GM21737 (cell line): ENCODE measurements around the gene REST.
A peak's percentile ranks its signal among the peaks of the same experiment; 100 is the strongest.
"Not testable (repeated sequence)": the region's sequence is repeated elsewhere in the genome, so short reads cannot be mapped to it uniquely, and the experiment has no call there.

Source experiments
- ATAC-seq: cut with Tn5 transposase; IDR thresholded peaks from one replicate; pipeline ENCODE4 v1.9.1; 2021; ENCODE audit warnings: mild to moderate bottlenecking, moderate library complexity; ENCODE audit not compliant: unreplicated experiment

Gene REST

DNA sequence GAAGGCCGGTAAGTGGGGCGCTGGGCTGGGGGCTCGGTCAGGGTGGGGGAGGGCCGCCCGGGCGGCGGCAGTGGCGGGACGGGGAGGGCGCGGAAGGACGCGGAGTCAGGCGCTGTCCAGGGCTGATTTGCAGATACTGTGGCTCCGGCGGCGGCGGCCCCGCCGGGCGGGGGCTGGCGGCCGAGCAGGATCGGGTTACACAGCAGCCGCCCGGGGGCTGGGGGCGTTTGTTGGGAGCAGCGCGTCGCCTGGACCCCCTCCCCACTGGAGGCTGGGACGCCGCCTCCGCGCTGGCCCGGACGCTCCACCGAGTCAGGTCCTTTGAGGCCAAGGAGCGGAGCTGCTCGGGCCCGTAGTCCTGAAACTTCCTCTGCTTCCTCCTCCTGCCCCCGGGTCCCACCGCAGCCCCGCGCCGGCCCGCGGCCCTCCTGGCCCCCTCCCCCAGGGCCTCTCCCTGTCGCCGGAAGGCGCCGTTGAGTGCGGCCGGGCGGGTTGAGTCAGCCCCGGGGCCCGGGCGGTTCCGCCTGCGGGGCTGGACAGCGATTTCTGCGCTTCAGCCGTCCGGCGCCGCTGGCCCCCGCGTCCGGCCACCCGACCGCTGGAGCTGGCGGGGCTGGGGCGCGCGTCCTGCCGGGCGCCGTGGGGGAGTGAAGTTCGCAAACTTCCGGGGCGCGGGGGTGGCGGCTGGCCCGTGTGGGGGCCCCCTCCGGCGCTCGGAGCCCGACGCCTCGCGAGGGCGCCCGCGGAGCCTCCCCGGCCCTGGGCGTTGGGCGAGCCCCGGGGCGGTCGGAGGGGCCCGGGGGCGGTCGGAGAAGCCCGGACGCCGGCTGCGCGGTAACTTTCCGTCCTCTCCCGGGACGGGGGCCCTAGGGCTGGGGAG, 746 bp downstream of the REST start:
- ATAC-seq, result peak; percentile 53

DNA sequence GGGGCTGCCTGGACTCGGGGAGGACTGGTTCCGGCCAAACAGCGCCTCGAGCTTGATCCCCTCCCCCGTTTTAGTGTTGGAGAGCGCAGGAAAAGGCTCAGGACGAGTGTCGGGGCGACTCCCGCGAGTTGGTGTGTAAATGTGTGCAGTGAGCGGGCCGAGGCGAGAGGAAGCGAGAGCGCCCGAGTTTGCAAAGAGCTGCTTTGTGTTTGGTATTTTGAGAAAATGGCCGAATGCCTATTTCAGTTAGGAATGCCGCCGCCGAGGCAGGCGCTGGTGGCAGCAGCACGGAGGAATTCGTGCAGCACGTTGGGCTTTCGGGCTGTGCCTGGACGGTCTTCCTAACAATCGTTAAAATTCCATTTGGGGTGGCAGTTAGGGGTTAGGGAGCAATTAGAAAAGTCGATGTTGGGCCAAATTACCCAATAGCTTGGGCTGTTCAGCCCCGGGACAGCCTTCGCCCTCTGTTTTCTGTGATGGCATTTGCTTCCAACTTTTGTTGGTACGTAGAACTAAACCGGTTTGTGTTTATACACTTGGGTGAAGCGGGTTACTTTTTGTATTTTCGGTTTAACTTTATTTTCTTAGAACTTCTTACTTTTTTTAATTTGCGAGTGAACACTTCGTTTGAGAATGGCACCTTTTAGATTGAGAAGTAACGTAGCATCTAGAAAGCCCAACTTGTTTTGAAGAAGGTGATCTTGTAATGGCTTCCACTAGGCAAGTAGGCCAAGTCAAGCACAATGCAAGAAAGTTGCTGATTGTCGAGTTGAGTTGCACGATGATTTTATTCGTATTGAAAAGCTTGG, 1.6 kb downstream of the REST start:
- ATAC-seq, result peak; percentile 21

DNA sequence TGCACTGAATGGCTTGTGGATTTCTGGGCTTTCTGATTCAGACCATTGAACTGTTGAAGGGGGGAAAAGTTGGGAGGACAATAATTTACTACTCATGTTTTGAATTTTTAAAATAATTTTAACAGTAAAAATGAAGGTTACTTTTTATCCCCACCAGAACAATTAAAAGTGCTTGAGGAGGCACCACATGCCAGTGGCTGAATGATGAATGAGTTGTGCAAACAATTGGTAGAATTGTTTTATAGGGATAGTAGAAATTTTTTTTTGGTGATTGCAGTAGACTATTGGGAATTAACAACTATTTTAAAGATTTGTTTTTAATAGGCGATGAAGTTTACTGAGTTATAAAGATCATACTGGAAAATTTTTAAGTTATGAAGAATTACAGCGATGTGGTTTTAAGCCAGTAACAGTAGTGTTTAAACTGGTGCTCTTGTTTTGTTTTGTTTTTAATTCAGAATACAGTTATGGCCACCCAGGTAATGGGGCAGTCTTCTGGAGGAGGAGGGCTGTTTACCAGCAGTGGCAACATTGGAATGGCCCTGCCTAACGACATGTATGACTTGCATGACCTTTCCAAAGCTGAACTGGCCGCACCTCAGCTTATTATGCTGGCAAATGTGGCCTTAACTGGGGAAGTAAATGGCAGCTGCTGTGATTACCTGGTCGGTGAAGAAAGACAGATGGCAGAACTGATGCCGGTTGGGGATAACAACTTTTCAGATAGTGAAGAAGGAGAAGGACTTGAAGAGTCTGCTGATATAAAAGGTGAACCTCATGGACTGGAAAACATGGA, 2.7 kb downstream of the REST start:
- no peak for ATAC-seq

DNA sequence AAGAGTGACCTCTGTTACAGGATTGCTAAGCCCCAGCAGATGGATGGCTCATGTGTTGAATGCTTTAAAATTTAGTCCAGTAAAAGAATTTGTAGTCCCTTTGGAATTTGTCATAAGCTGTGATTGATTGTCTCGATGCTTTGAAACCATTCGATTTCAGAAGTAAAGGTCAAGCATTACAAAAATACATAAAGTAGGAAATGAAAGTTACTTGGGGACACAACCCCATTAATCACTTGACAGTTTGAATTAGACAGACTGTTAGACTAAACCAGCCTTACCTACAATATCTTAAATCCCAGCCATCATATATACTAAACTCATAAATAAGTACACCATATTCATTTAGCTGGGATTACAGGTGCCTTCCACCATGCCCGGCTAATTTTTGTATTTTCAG, 6.6 kb downstream of the REST start:
- no peak for ATAC-seq

DNA sequence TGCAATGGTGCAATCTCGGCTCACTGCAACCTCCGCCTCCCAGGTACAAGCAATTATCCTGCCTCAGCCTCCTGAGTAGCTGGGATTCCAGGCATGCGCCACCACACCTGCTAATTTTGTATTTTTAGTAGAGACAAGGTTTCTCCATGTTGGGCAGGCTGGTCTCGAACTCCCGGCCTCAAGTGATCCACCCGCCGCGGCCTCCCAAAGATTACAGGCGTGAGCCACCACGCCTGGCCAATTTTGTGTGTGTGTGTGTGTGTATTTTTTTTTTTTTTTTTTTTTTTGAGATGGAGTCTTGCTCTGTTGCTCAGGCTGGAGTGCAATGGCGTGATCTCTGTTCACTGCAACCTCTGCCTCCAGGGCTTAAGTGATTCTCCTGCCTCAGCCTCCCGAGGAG, 7.3 kb downstream of the REST start:
- ATAC-seq, result not testable (repeated sequence)

DNA sequence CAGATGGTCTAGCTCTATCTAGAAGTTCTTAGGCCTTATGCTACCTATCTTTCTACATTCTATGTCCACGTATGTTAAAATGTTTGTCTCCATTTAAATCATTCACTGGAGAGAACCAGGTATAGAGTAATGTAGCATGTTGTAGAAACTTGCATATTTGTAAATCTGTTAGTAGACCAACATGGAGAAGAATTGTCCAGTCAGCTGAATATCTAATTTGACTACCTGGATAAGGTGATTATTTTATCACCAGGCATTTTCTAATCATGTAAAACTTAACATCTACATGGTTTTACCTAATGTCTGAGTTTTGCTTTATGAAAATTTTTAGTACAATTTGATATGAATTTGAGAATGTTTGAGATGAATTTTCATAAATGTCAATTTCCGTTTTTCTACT, 19.5 kb downstream of the REST start:
- no peak for ATAC-seq

DNA sequence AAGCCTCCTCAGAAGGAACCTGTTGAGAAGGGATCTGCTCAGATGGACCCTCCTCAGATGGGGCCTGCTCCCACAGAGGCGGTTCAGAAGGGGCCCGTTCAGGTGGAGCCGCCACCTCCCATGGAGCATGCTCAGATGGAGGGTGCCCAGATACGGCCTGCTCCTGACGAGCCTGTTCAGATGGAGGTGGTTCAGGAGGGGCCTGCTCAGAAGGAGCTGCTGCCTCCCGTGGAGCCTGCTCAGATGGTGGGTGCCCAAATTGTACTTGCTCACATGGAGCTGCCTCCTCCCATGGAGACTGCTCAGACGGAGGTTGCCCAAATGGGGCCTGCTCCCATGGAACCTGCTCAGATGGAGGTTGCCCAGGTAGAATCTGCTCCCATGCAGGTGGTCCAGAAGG, 22.9 kb downstream of the REST start:
- ATAC-seq, result no peak

DNA sequence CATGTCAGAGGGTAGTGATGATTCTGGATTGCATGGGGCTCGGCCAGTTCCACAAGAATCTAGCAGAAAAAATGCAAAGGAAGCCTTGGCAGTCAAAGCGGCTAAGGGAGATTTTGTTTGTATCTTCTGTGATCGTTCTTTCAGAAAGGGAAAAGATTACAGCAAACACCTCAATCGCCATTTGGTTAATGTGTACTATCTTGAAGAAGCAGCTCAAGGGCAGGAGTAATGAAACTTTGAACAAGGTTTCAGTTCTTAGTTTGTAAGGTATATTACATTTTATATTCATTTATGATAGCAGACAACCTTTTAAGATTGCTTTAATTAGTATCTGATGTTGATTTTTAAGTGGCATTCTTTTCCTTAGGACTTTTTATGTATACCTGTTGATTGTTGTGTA, 24.2 kb downstream of the REST start:
- ATAC-seq, result no peak

DNA sequence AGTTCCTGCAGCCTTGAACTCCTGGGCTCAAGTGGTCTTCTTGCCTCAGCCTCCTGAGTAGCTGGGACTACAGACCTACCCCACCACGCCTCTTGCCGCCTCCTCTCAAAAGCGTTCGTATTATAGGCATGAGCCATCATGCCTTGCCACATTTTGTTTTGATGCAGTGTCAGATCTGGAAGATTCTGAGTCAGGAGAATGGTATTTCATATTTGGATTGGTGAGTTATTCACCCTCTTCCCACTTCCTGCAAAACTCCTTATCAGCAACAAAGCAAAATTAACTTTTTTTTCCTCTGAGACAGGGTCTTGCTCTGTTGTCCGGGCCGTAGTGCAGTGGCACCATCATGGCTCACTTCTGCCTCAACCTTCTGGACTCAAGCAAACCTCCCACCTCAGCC, 29.6 kb downstream of the REST start:
- no peak for ATAC-seq

DNA sequence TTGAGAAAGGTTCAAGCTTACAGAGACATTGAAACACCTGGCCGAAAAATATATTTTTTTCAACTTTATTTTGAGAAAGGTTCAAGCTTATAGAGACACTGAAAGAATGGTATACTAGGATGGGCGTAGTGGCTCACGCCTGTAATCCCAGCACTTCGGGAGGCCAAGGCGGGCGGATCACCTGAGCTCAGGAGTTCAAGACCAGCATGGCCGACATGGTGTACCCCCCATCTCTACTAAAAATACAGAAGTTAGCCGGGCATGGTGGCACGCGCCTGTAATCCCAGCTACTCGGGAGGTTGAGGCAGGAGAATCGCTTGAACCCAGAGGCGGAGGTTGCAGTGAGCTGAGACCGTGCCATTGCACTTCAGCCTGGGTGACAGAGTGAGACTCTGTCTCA, 32.1 kb downstream of the REST start:
- not testable (repeated sequence) for ATAC-seq

DNA sequence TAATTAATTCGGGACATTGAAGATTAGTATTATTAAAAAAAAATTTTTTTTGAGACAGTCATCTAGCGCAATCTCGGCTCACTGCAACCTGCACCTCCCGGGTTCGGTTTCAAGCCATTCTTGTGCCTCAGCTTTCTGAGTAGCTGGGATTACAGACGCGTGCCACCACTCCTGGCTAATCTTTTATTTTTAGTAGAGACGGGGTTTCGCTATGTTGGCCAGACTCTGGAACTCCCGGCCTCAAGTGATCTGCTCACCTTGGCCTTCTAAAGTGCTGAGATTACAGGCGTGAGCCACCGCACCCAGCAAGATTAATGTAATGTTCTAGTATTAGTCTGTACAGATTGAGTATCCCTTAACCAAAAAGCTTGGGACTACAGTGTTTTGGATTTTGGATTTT, 32.7 kb downstream of the REST start:
- no peak for ATAC-seq

DNA sequence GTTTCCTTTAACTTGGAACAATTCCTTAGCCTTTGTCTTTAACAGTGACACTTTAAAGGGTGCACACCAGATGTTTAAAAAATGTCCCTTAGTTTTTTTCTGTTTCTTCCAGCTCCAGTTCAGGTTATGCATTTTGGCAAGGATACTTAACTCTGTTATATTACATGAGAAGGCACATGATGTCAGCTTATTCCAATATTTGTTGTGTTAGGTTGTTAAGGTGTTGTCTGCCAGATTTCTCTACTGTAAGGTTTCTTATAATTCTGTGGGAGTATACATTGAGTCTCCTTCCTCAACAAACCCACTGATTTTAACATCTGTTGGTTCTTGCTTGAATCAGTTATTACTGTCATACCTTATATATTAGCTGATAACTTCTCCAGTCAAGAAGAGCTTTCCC, 33.3 kb downstream of the REST start:
- no peak for ATAC-seq

DNA sequence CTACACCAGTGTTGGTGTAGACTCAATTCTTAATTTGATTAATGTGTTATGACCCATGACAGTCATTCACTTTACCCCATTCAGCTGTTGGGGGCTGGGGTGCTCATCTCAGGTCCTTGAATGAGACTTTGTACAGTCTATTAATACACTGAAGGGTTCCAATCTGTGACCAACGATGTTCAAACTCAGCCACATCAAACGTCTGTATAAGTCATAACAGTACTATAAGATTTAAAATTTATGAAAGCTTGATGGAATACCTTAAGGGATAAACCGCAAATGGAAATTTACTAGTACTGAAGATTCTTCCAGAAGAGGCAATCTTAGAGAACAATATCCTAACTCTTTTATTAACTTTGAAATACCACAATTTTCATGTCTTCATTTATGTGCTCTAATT, 33.7 kb downstream of the REST start:
- ATAC-seq, result no peak

DNA sequence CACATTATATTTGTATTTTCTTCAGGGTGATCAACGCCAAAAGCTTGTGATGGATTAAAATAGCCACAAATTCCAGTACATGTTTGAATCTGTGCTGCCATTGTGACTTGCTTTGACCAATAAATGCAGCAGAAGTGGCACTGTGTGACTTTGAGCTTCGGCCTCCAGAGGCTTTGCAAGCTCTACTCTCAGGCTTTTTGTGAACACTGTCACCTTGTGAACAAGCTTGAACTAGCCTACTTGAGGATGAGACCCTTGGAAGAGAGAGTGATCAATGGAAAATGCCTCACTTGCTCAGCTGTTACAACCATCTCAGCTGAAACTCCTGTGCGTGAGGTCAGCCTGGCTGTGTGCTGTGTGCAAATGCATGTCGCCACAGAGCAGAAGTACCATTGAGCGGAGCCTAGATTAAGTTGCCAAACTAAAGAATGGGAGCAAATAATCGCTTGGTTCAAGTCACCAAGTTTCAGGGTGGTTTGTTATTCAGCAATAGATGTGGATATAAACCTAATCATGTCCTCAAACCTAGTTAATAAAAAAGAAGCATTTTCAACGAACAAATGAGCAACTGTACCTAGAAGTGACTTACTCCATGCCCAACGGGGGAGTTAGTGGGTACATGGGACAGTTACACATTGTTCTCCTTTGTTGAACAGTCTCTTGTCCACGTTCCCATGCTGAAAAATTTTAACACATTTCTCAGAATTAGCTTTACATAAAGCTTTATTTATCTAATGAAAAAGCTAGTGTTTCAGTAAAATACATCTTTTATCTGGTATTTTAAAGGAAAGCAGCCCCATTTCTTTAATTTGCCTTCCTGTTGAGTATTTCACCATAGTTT, 46.2 kb downstream of the REST start:
- ATAC-seq, result no peak

DNA sequence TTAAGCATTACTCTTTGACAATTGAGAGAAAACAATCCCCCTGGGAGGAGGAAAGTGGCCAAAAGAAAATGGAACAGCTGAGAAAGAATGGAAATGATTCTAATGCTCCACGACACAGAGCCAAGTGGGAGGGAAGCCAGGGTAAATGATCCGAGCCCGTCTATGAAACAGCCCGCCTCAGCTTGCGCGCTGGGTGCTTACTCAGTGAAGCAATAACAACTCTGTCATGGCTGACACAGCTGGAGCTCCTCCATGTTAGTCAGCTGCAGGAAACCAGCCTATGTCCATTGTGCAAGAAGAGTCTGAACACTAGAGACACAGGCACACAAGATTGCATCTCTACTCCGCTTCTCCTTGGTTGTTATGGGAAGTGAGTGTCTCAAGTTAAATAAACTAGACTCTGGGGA, 50.4 kb downstream of the REST start:
- ATAC-seq, result no peak

DNA sequence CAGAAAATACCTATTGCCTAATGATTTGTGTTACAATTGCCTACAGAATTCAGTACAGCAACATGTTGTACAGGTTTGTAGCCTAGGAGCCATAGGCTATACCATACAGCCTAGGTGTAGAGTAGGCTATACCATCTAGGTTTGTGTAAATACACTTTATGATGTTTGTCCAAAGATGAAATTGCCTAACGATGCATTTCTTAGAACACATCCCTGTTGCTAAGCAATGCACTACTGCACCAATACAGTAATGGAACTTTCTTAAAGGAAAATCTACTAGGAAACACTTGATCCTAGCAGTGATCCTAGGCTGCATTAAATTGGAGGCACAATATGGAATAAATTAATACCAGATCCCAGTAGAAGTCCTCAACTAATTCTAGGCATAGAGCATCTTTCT, 51.4 kb downstream of the REST start:
- no peak for ATAC-seq

DNA sequence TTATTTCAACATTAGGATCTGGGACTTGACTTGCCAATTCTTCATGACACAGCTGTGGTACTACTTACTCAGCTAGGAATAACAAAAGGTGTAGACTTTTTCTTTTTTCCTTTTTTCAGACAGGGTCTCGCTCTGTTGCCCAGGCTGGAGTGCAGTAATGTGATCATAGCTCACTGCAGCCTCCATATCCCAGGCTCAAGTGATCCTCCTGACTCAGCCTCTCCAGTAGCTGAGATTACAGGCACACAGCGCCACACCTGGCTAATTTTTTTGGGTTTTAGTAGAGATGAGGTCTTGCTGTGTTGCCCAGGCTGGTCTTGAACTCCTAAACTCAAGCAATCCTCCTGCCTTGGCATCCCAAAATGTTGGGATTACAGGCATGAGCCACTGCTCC, 53.4 kb downstream of the REST start:
- ATAC-seq, result no peak

DNA sequence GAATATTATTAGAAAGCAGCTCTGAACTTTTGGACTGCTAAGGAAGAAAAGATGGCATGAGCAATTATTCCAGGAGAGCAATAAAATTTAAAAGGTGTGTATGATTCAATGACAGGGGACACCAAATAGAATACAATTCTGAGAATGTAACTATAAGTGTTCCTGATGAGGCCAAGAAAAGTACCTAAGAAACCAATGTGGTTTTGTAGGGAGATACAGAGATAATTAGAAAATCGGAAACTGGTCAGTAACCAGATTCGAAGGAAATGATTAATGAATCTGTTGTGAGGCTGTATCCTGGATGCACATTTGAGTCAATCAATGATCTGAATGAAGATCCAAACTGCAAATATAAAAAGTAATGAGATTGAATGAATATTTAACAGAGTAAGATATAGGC, 63.7 kb downstream of the REST start:
- no peak for ATAC-seq

DNA sequence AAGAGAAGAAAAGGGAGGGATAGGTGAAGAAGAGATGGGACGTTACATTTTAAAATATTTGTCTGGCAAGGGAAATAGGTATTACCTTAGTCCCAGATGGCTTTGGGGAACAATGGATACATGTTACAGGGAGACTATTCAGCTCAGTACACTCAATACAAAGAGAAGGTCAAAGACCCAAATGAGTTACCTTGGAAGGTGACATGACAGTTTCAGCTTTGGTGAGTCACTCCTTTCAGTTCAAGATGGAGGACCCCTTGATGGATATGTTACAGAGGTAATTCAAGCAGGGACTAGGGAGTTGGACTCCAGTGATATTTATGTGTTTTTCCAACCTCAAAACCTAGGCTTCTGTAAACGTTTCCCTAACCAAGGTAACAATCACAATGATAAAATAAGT, 64.7 kb downstream of the REST start:
- no peak for ATAC-seq

DNA sequence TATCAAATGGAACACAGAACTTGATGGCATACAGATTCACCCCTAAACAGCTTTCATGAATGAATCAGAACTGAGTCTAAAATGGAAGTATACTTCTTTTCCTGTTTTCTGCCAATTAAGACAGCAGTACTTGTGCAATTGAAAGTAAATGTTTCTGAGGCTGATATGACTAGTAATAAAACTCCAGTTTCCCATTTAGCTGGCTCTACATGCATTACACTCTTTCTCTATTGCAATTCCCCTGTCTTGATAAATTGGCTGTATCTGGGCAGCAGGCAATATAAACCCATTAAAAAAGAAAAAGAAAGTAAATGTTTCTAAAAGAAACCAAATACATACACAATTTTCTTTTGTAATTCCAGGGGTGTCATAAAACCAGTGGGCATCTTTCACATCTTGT, 65.1 kb downstream of the REST start:
- no peak for ATAC-seq

DNA sequence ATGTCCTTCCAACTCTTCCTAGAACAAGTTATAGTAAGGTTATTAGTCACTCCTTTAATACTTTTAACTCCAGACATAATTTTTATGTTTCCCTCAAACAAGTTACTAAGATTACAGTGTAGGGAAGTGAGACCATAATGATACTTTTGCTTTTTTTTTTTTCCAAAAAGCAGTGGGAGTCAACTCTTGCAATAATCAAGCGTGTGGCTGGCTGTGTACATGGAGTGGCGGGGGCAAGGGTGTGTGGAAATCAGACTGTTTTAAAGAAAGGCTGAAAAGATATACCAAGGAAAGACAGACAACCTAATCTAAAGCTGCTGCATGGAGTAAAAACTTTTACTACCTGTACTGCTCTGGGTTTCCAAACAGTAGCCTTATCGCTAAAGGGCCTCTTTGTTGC, 65.6 kb downstream of the REST start:
- no peak for ATAC-seq
